Naive thymus-derived CD8-positive, alpha-beta T cell (primary cell): ENCODE data around the gene BAHD1. TPM values are rescaled to one million over a fixed set of nuclear protein-coding genes. Genes with fewer than 3 reads are reported as not detected.

ENCODE experiments used
- ATAC-seq, 2 donors: fragments of 150-1000 bp; cut with Tn5 transposase in 1 of 2; sonication (Bioruptor Pico), chemical (Tn5 transposase) in 1 of 2; 1 replicate in 1 of 2; 2 replicates in 1 of 2; pipeline ENCODE4 v1.10.0; 2021; ENCODE audit warnings: mild to moderate bottlenecking in 2 of 2, moderate library complexity in 2 of 2
- POLR2A ChIA-PET: fragments of 350-600 bp; sonication (Branson Sonifier 250); formaldehyde crosslinking; loops from one replicate; lab custom pipeline; 2021; ENCODE audit warnings: antibody characterized with exemption; lab: Charles Lee
- DNase-seq, 10 donors: peaks; one replicate each; pipeline versions ENCODE4 v3.0.0 to v3.0.0-alpha.2; 2020 to 2022
- H3K27ac Mint-ChIP-seq, 10 donors: one replicate each; pipeline ENCODE4 v1.8.0; 2020 to 2022; ENCODE audit warnings: mild to moderate bottlenecking in 10 of 10, mixed read lengths in 10 of 10, moderate library complexity in 4 of 10, inconsistent platforms in 1 of 10
- H3K27me3 Mint-ChIP-seq, 5 donors: one replicate each; pipeline ENCODE4 v1.8.0; 2021 to 2022; ENCODE audit warnings: mixed read lengths in 5 of 5
- H3K36me3 Mint-ChIP-seq, 3 donors: one replicate each; pipeline ENCODE4 v1.8.0; 2020 to 2022; ENCODE audit warnings: mixed read lengths in 3 of 3, mild to moderate bottlenecking in 2 of 3, inconsistent platforms in 1 of 3
- H3K4me1 Mint-ChIP-seq, 4 donors: one replicate each; pipeline ENCODE4 v1.8.0; 2021 to 2022; ENCODE audit warnings: mixed read lengths in 4 of 4
- H3K4me3 Mint-ChIP-seq, 10 donors: one replicate each; pipeline ENCODE4 v1.8.0; 2020 to 2022; ENCODE audit warnings: mild to moderate bottlenecking in 10 of 10, mixed read lengths in 10 of 10, moderate library complexity in 6 of 10, inconsistent platforms in 1 of 10
- H3K9me3 Mint-ChIP-seq, 9 donors: one replicate each; pipeline ENCODE4 v1.8.0; 2020 to 2022; ENCODE audit warnings: mixed read lengths in 9 of 9, mild to moderate bottlenecking in 3 of 9, inconsistent platforms in 1 of 9, moderate library complexity in 1 of 9
- polyA plus RNA-seq, 3 donors: library from polyadenylated mRNA; unstranded; fragments of 300-500 nt; fragmentation: Illumina TruSeq; gene quantifications; one replicate each; pipeline ENCODE4 v1.2.3, GENCODE V29; 2021
- total RNA-seq, 8 experiments: library from RNA in 2 of 8; stranded (reverse) in 2 of 8; gene quantifications; one replicate each; pipeline ENCODE4 v1.2.3 and lab custom pipeline; 2021 to 2026

Gene BAHD1
- total and polyA plus RNA-seq, 5 experiments from 2014 or later, result 1.5 to 37.6 (median 3.3) TPM

GRCh38 chr15:40463279-40463678 lies 22.5 kb downstream of the BAHD1 start:
- H3K36me3 Mint-ChIP-seq, result peaks cover 0 to 50% (median 7%) of the 10 kb centered on the region in 3 donors
- H3K27me3 Mint-ChIP-seq, result no peaks in the 10 kb centered on the region
- ATAC-seq (no peak), DNase-seq (no peak)
- peaks cover 7 to 29% (median 13%) of the 10 kb centered on the region in 4 donors for H3K4me1 Mint-ChIP-seq
- no peak overlapping the region for H3K27ac Mint-ChIP-seq
- H3K4me3 Mint-ChIP-seq, result no peak overlapping the region
- POLR2A ChIA-PET, result interaction anchor here (1.0 to 2.6 kb wide), 3 partner anchors 10 to 23 kb away, joined by 3 to 9 read pairs (median 7); partner anchors contain the start of gene BAHD1
- no peaks in the 10 kb centered on the region for H3K9me3 Mint-ChIP-seq

GRCh38 chr15:40463886-40464545 lies 23.3 kb downstream of the BAHD1 start:
- ATAC-seq (no peak), DNase-seq (no peak)
- peak overlapping the region in 2 of 10 donors; percentile 66 to 72 for H3K27ac Mint-ChIP-seq
- no peaks in the 10 kb centered on the region for H3K27me3 Mint-ChIP-seq
- no peaks in the 10 kb centered on the region for H3K9me3 Mint-ChIP-seq
- H3K36me3 Mint-ChIP-seq, result peaks cover 0 to 50% (median 7%) of the 10 kb centered on the region in 3 donors
- POLR2A ChIA-PET, result interaction anchor here (1.2 to 2.6 kb wide), 4 partner anchors 8 to 23 kb away, joined by 3 to 9 read pairs (median 6); partner anchors contain the start of gene BAHD1
- H3K4me3 Mint-ChIP-seq, result no peak overlapping the region
- peaks cover 7 to 29% (median 13%) of the 10 kb centered on the region in 4 donors for H3K4me1 Mint-ChIP-seq

- H3K36me3 Mint-ChIP-seq, result peaks cover 0 to 45% (median 7%) of the 10 kb centered on the region in 3 donors
- ATAC-seq (no peak), DNase-seq (no peak)
- peaks cover 7 to 29% (median 13%) of the 10 kb centered on the region in 4 donors for H3K4me1 Mint-ChIP-seq
- H3K27ac Mint-ChIP-seq, result peak overlapping the region in 4 of 10 donors; percentile 4 to 72 (median 56)
- no peaks in the 10 kb centered on the region for H3K9me3 Mint-ChIP-seq
- no peak overlapping the region for H3K4me3 Mint-ChIP-seq
- no peaks in the 10 kb centered on the region for H3K27me3 Mint-ChIP-seq
- POLR2A ChIA-PET, result interaction anchor here (1.2 to 2.6 kb wide), 3 partner anchors 8 to 14 kb away, joined by 3 to 9 read pairs (median 6); no protein-coding TSS in a partner anchor
Measured at GRCh38 chr15:40464595-40465185, 23.9 kb downstream of the BAHD1 start.

GRCh38 chr15:40465939-40466338 lies 25.2 kb downstream of the BAHD1 start:
- Mint-ChIP-seq H3K9me3 (no peaks in the 10 kb centered on the region), H3K36me3 (peaks cover 0 to 41% (median 7%) of the 10 kb centered on the region in 3 donors), H3K4me3 (no peak overlapping the region), H3K4me1 (peaks cover 7 to 23% (median 16%) of the 10 kb centered on the region in 4 donors), H3K27ac (peak overlapping the region in 5 of 10 donors; percentile 28 to 71 (median 60)), H3K27me3 (no peaks in the 10 kb centered on the region)
- ATAC-seq, result no peak
- DNase-seq, result no peak
- POLR2A ChIA-PET, result interaction anchor here (0.6 to 1.1 kb wide), 3 partner anchors 10 to 17 kb away, joined by 3 to 4 read pairs (median 3); no protein-coding TSS in a partner anchor

GRCh38 chr15:40466426-40467260 lies 25.9 kb downstream of the BAHD1 start:
- H3K4me3 Mint-ChIP-seq, result peak overlapping the region in 1 of 10 donors; percentile 34
- H3K9me3 Mint-ChIP-seq, result no peaks in the 10 kb centered on the region
- peak overlapping the region; percentile 46 to 91 (median 80) for H3K27ac Mint-ChIP-seq
- POLR2A ChIA-PET, result interaction anchor here (0.6 to 1.1 kb wide), 3 partner anchors 11 to 17 kb away, joined by 3 to 4 read pairs (median 3); no protein-coding TSS in a partner anchor
- DNase-seq, result no peak
- H3K36me3 Mint-ChIP-seq, result peaks cover 0 to 41% (median 7%) of the 10 kb centered on the region in 3 donors
- H3K27me3 Mint-ChIP-seq, result no peaks in the 10 kb centered on the region
- H3K4me1 Mint-ChIP-seq, result peaks cover 9 to 24% (median 16%) of the 10 kb centered on the region in 4 donors
- ATAC-seq, result no peak

- peak overlapping the region in 2 of 10 donors; percentile 10 to 34 for H3K4me3 Mint-ChIP-seq
Measured at GRCh38 chr15:40467261-40467615, 26.5 kb downstream of the BAHD1 start.

GRCh38 chr15:40468898-40469331 lies 28.2 kb downstream of the BAHD1 start:
- Mint-ChIP-seq H3K4me3 (peak overlapping the region in 1 of 10 donors; percentile 52), H3K9me3 (no peaks in the 10 kb centered on the region), H3K36me3 (peaks cover 0 to 26% (median 7%) of the 10 kb centered on the region in 3 donors), H3K27ac (peak overlapping the region; percentile 67 to 86 (median 76)), H3K4me1 (peaks cover 14 to 39% (median 32%) of the 10 kb centered on the region in 4 donors), H3K27me3 (no peaks in the 10 kb centered on the region)
- DNase-seq, result no peak
- POLR2A ChIA-PET, result interaction anchor here (0.6 to 2.4 kb wide), 4 partner anchors 11 to 602 kb away, joined by 3 to 11 read pairs (median 4); partner anchors contain the start of gene BAHD1
- no peak for ATAC-seq

More at GRCh38 chr15:40467261-40467615, 26.5 kb downstream of the BAHD1 start:
- POLR2A ChIA-PET, result interaction anchor here (1.0 kb wide), 1 partner anchor 23 kb away, joined by 3 read pairs; no protein-coding TSS in a partner anchor
- DNase-seq (no peak), ATAC-seq (no peak)
- Mint-ChIP-seq H3K4me1 (peaks cover 12 to 30% (median 22%) of the 10 kb centered on the region in 4 donors), H3K9me3 (no peaks in the 10 kb centered on the region), H3K27me3 (no peaks in the 10 kb centered on the region), H3K36me3 (peaks cover 0 to 37% (median 7%) of the 10 kb centered on the region in 3 donors), H3K27ac (peak overlapping the region; percentile 52 to 92 (median 82))

GRCh38 chr15:40469776-40470390 lies 29.1 kb downstream of the BAHD1 start:
- no peak for DNase-seq
- Mint-ChIP-seq H3K4me3 (peak overlapping the region; percentile 34 to 79 (median 66)), H3K36me3 (peaks cover 0 to 18% (median 7%) of the 10 kb centered on the region in 3 donors), H3K27me3 (no peaks in the 10 kb centered on the region), H3K4me1 (peaks cover 14 to 44% (median 32%) of the 10 kb centered on the region in 4 donors), H3K27ac (peak overlapping the region; percentile 67 to 93 (median 78)), H3K9me3 (no peaks in the 10 kb centered on the region)
- no peak for ATAC-seq
- POLR2A ChIA-PET, result interaction anchor here (0.7 to 2.4 kb wide), 7 partner anchors 10 to 30 kb away, joined by 3 to 25 read pairs (median 4); partner anchors contain the start of gene BAHD1

- Mint-ChIP-seq H3K36me3 (peaks cover 0 to 11% (median 3%) of the 10 kb centered on the region in 3 donors), H3K27ac (peak within 1 kb of the TSS; percentile 70 to 97 (median 88)), H3K4me1 (peaks cover 12 to 43% (median 31%) of the 10 kb centered on the region in 4 donors), H3K4me3 (peak within 1 kb of the TSS; percentile 81 to 92 (median 88)), H3K27me3 (no peaks in the 10 kb centered on the region), H3K9me3 (no peaks in the 10 kb centered on the region)
- DNase-seq, result peak; percentile 24 to 78 (median 54)
- POLR2A ChIA-PET, result interaction anchor here (0.7 to 2.4 kb wide), 6 partner anchors 9 to 31 kb away, joined by 3 to 25 read pairs (median 4); partner anchors contain the start of gene BAHD1
- ATAC-seq, result peak; percentile 77 to 81
Measured at GRCh38 chr15:40470423-40471104, 29.8 kb downstream of the BAHD1 start, which contains the start of gene CHST14. TSS of gene CHST14 (plus strand) at chr15:40470984. CDS start at chr15:40471214, 230 bp downstream.

GRCh38 chr15:40471105-40471807 lies 30.5 kb downstream of the BAHD1 start:
- peaks cover 11 to 40% (median 31%) of the 10 kb centered on the region in 4 donors for H3K4me1 Mint-ChIP-seq
- peak overlapping the region; percentile 58 to 97 (median 87) for H3K27ac Mint-ChIP-seq
- DNase-seq (peak in 3 of 10 donors; percentile 24 to 31 (median 26)), ATAC-seq (peak; percentile 52 to 63)
- no peaks in the 10 kb centered on the region for H3K27me3 Mint-ChIP-seq
- H3K36me3 Mint-ChIP-seq, result peaks cover 0 to 6% (median 1%) of the 10 kb centered on the region in 3 donors
- POLR2A ChIA-PET, result interaction anchor here (1.2 to 2.4 kb wide), 4 partner anchors 14 to 30 kb away, joined by 3 to 25 read pairs (median 7); partner anchors contain the start of gene BAHD1
- peak overlapping the region; percentile 81 to 92 (median 88) for H3K4me3 Mint-ChIP-seq
- H3K9me3 Mint-ChIP-seq, result no peaks in the 10 kb centered on the region
